ENCODE results near the gene ELMOD3.
"Not testable (repeated sequence)": the region's sequence is repeated elsewhere in the genome, so short reads cannot be mapped to it uniquely, and the experiment has no call there.

Gene ELMOD3

GRCh38 chr2:85380048-85380447, 25.5 kb downstream of the ELMOD3 start:
- Histone ChIP-seq H3K36me3 (peaks cover 39 to 77% (median 59%) of the 10 kb centered on the region in 3 donors), H3K4me3 (no peak overlapping the region)
- intact Hi-C loops (cut with DNase I; ENCODE audit: low total_unique reads), result no loop called here

GRCh38 chr2:85383151-85383550, 28.6 kb downstream of the ELMOD3 start:
- Histone ChIP-seq H3K27ac (peak overlapping the region; percentile 41 to 54), H3K4me1 (peaks cover 0 to 14% (median 0%) of the 10 kb centered on the region in 4 donors), H3K36me3 (peaks cover 42 to 82% (median 67%) of the 10 kb centered on the region in 3 donors)
- intact Hi-C loops (cut with DNase I; ENCODE audit: low total_unique reads); H3K4me3 ChIP-seq; H3K9me3 ChIP-seq; H3K27me3 ChIP-seq: not testable (repeated sequence)
- peak in 1 of 2 donors; percentile 43 for DNase-seq

More at GRCh38 chr2:85380048-85380447, 25.5 kb downstream of the ELMOD3 start:
- peaks cover 0 to 14% (median 0%) of the 10 kb centered on the region in 4 donors for H3K4me1 ChIP-seq
- no peak for DNase-seq
- H3K27me3 ChIP-seq, result no peaks in the 10 kb centered on the region
- H3K9me3 ChIP-seq, result no peaks in the 10 kb centered on the region
- H3K27ac ChIP-seq, result no peak overlapping the region
- TF ChIP-seq CTCF (IDR thresholded peaks at IDR 0.05), result no peak

GRCh38 chr2:85383850-85384249, 29.3 kb downstream of the ELMOD3 start:
- TF ChIP-seq CTCF (IDR thresholded peaks at IDR 0.05), result no peak
- H3K27ac ChIP-seq, result peak overlapping the region; percentile 41 to 54
- no peak overlapping the region for H3K4me3 ChIP-seq
- peaks cover 42 to 82% (median 65%) of the 10 kb centered on the region in 3 donors for H3K36me3 ChIP-seq
- intact Hi-C loops (cut with DNase I; ENCODE audit: low total_unique reads), result no loop called here
- DNase-seq, result no peak
- H3K4me1 ChIP-seq, result peaks cover 0 to 14% (median 0%) of the 10 kb centered on the region in 4 donors
- no peaks in the 10 kb centered on the region for H3K27me3 ChIP-seq
- no peaks in the 10 kb centered on the region for H3K9me3 ChIP-seq

GRCh38 chr2:85385746-85386145, 31.2 kb downstream of the ELMOD3 start:
- peaks cover 43 to 82% (median 67%) of the 10 kb centered on the region in 3 donors for H3K36me3 ChIP-seq
- no peak overlapping the region for H3K4me3 ChIP-seq
- DNase-seq, result peak in 1 of 2 donors; percentile 21
- intact Hi-C loops (cut with DNase I; ENCODE audit: low total_unique reads), result no loop called here
- H3K27ac ChIP-seq, result no peak overlapping the region
- TF ChIP-seq CTCF (IDR thresholded peaks at IDR 0.05), result no peak
- H3K9me3 ChIP-seq, result no peaks in the 10 kb centered on the region
- peaks cover 0 to 14% (median 0%) of the 10 kb centered on the region in 4 donors for H3K4me1 ChIP-seq
- H3K27me3 ChIP-seq, result no peaks in the 10 kb centered on the region

GRCh38 chr2:85387754-85388153, 33.2 kb downstream of the ELMOD3 start:
- intact Hi-C loops (cut with DNase I; ENCODE audit: low total_unique reads), result no loop called here
- no peak for TF ChIP-seq CTCF (IDR thresholded peaks at IDR 0.05)
- Histone ChIP-seq H3K4me1 (peaks cover 0 to 10% (median 0%) of the 10 kb centered on the region in 4 donors), H3K36me3 (peaks cover 52 to 97% (median 73%) of the 10 kb centered on the region in 3 donors), H3K27me3 (no peaks in the 10 kb centered on the region), H3K4me3 (no peak overlapping the region), H3K27ac (no peak overlapping the region), H3K9me3 (no peaks in the 10 kb centered on the region)
- no peak for DNase-seq

GRCh38 chr2:85388878-85389538, 34.4 kb downstream of the ELMOD3 start:
- Histone ChIP-seq H3K4me3 (no peak overlapping the region), H3K4me1 (peaks cover 0 to 9% (median 8%) of the 10 kb centered on the region in 4 donors), H3K36me3 (peaks cover 52 to 92% (median 72%) of the 10 kb centered on the region in 3 donors), H3K9me3 (no peaks in the 10 kb centered on the region), H3K27me3 (no peaks in the 10 kb centered on the region), H3K27ac (no peak overlapping the region)
- peak in 1 of 2 donors; percentile 50 for DNase-seq
- no peak for TF ChIP-seq CTCF (IDR thresholded peaks at IDR 0.05)
- intact Hi-C loops (cut with DNase I; ENCODE audit: low total_unique reads), result no loop called here

Data from tibial artery (tissue), 4 donors.